Activated naive CD4-positive, alpha-beta T cell treated with anti-CD3 and anti-CD28 coated beads, Interleukin-2, amount 10 ng/mL, durations not matched to agents 7 days and 5 days (primary cell): Measurements from ENCODE around the gene HK2.
"Not testable (repeated sequence)": the region's sequence is repeated elsewhere in the genome, so short reads cannot be mapped to it uniquely, and the experiment has no call there.

Experiments
- CTCF ChIA-PET: fragments of 350-600 bp; sonication (Branson Sonifier 250); formaldehyde crosslinking; loops from one replicate; lab custom pipeline; 2021; ENCODE audit warnings: antibody characterized with exemption; lab: Charles Lee
- DNase-seq: peaks from one replicate; pipeline ENCODE4 v3.0.0-alpha.2; 2020
- H3K27ac Mint-ChIP-seq: one replicate; pipeline ENCODE4 v1.8.0; 2021; ENCODE audit warnings: mild to moderate bottlenecking, moderate library complexity, mixed read lengths
- H3K27me3 Mint-ChIP-seq: one replicate; pipeline ENCODE4 v1.8.0; 2021; ENCODE audit warnings: mild to moderate bottlenecking, mixed read lengths
- H3K36me3 Mint-ChIP-seq: one replicate; pipeline ENCODE4 v1.8.0; 2021; ENCODE audit warnings: mixed read lengths
- H3K4me1 Mint-ChIP-seq: one replicate; pipeline ENCODE4 v1.8.0; 2021; ENCODE audit warnings: mixed read lengths
- H3K4me3 Mint-ChIP-seq: one replicate; pipeline ENCODE4 v1.8.0; 2021; ENCODE audit warnings: mild to moderate bottlenecking, moderate library complexity, mixed read lengths
- H3K9me3 Mint-ChIP-seq: one replicate; pipeline ENCODE4 v1.8.0; 2021; ENCODE audit warnings: mixed read lengths

The HK2 gene

GRCh38 chr2:74883011-74883410 lies 49.1 kb downstream of the HK2 start:
- H3K4me1 Mint-ChIP-seq = peaks cover 3% of the 10 kb centered on the region
- no peak overlapping the region for H3K4me3 Mint-ChIP-seq
- no peak overlapping the region for H3K27ac Mint-ChIP-seq
- no peak for DNase-seq
- H3K9me3 Mint-ChIP-seq = no peaks in the 10 kb centered on the region
- H3K36me3 Mint-ChIP-seq = peaks cover 58% of the 10 kb centered on the region
- no peaks in the 10 kb centered on the region for H3K27me3 Mint-ChIP-seq
- CTCF ChIA-PET = interaction anchor here (0.7 to 1.5 kb wide), 2 partner anchors 119 to 169 kb away, joined by 4 to 5 read pairs; no protein-coding TSS in a partner anchor

DNA sequence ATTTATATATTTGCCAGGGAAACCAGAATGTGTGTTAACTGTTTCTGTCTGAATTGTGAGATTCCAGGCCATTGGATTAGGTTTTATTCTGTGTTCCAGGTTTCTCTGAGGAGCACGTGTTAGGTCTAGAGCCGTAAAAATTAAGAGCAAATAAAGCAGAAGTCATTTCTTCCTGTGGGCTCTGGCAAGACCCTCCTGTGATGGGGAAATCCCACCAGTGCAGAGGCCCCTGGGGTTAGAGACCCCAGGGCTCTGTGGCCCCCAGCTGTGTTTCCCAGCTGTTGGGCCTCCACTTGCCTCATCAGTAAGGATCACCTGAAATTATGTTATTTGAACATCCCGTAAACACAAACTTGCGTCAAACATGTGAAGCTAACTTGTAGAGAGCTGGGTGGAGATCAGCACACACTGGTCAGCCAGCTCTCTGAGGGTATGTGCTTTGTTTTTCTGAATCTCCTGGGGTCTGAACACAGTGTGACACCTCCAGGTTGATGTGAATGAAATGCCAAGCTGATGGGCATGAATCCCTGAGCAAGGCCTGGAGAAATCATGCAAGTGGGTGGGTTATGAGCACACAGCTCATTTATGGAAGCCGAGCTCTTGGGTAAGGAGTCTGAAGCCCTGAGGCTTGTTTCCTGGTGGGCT lies 50.3 kb downstream of the HK2 start:
- no peaks in the 10 kb centered on the region for H3K27me3 Mint-ChIP-seq
- peaks cover 3% of the 10 kb centered on the region for H3K4me1 Mint-ChIP-seq
- no peaks in the 10 kb centered on the region for H3K9me3 Mint-ChIP-seq
- H3K27ac Mint-ChIP-seq = no peak overlapping the region
- CTCF ChIA-PET = interaction anchor here (1.5 kb wide), 1 partner anchor 170 kb away, joined by 5 read pairs; no protein-coding TSS in a partner anchor
- no peak for DNase-seq
- no peak overlapping the region for H3K4me3 Mint-ChIP-seq
- H3K36me3 Mint-ChIP-seq = peaks cover 60% of the 10 kb centered on the region

DNA sequence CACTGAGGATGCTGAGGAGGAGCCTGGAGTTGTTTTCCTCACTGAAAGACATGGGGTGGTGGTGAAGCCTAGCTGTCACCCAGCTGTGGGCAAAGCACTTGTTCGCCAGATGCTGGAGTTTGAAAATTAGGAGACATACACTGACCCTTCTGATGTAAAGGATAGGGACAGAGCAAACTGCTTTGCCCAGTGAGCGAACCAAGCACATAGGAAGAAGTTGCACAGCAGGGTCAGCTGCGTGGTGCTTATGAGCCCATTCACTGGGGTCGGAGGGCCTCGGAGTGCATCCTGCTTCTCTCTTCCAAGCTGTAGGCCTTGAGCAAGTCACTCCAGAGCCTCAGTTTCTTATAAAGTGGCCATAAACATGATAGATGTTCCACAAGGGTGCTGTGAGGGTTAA lies 50.9 kb downstream of the HK2 start:
- Mint-ChIP-seq H3K27me3 (no peaks in the 10 kb centered on the region), H3K9me3 (no peaks in the 10 kb centered on the region), H3K36me3 (peaks cover 60% of the 10 kb centered on the region), H3K4me3 (no peak overlapping the region), H3K4me1 (peaks cover 3% of the 10 kb centered on the region), H3K27ac (no peak overlapping the region)
- CTCF ChIA-PET = interaction anchor here (1.3 kb wide), 1 partner anchor 8 kb away, joined by 3 read pairs; no protein-coding TSS in a partner anchor
- DNase-seq = no peak

- no peaks in the 10 kb centered on the region for H3K9me3 Mint-ChIP-seq
- CTCF ChIA-PET = interaction anchor here (1.3 kb wide), 1 partner anchor 9 kb away, joined by 3 read pairs; no protein-coding TSS in a partner anchor
- peaks cover 58% of the 10 kb centered on the region for H3K36me3 Mint-ChIP-seq
- no peak for DNase-seq
- H3K4me3 Mint-ChIP-seq = no peak overlapping the region
- H3K27ac Mint-ChIP-seq = no peak overlapping the region
- no peaks in the 10 kb centered on the region for H3K27me3 Mint-ChIP-seq
- peaks cover 3% of the 10 kb centered on the region for H3K4me1 Mint-ChIP-seq
These were observed 52.3 kb downstream of the HK2 start for GRCh38 chr2:74886251-74886650.

- no peaks in the 10 kb centered on the region for H3K27me3 Mint-ChIP-seq
- H3K4me1 Mint-ChIP-seq = peaks cover 3% of the 10 kb centered on the region
- H3K4me3 Mint-ChIP-seq = no peak overlapping the region
- DNase-seq = no peak
- H3K9me3 Mint-ChIP-seq = no peaks in the 10 kb centered on the region
- H3K27ac Mint-ChIP-seq = no peak overlapping the region
- H3K36me3 Mint-ChIP-seq = peaks cover 62% of the 10 kb centered on the region
- CTCF ChIA-PET = no interaction called here
These were observed 52.9 kb downstream of the HK2 start for GRCh38 chr2:74886811-74887210.

GRCh38 chr2:74887445-74887951 lies 53.6 kb downstream of the HK2 start:
- Mint-ChIP-seq H3K36me3 (peaks cover 64% of the 10 kb centered on the region), H3K4me3 (no peak overlapping the region), H3K4me1 (peaks cover 3% of the 10 kb centered on the region), H3K9me3 (no peaks in the 10 kb centered on the region), H3K27ac (peak overlapping the region; percentile 62), H3K27me3 (no peaks in the 10 kb centered on the region)
- no peak for DNase-seq
- CTCF ChIA-PET = no interaction called here

GRCh38 chr2:74887960-74888700 lies 54.2 kb downstream of the HK2 start:
- no peak overlapping the region for H3K4me3 Mint-ChIP-seq
- CTCF ChIA-PET = interaction anchor here (1.0 kb wide), 1 partner anchor 16 kb away, joined by 3 read pairs; no protein-coding TSS in a partner anchor
- H3K27me3 Mint-ChIP-seq = no peaks in the 10 kb centered on the region
- peak overlapping the region; percentile 62 for H3K27ac Mint-ChIP-seq
- DNase-seq = no peak
- peaks cover 3% of the 10 kb centered on the region for H3K4me1 Mint-ChIP-seq
- no peaks in the 10 kb centered on the region for H3K9me3 Mint-ChIP-seq
- peaks cover 60% of the 10 kb centered on the region for H3K36me3 Mint-ChIP-seq

DNA sequence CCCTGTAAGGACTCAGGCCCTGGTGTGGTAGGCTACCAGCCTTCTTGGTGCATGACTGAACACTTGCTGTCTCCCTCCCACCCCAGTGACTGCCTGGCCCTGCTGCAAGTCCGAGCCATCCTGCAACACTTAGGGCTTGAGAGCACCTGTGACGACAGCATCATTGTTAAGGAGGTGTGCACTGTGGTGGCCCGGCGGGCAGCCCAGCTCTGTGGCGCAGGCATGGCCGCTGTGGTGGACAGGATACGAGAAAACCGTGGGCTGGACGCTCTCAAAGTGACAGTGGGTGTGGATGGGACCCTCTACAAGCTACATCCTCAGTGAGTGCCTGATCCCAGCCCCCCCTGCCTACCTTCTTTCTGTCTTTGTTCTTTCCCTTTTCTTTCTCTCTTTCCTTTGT lies 55.2 kb downstream of the HK2 start:
- Mint-ChIP-seq H3K27me3 (no peaks in the 10 kb centered on the region), H3K9me3 (no peaks in the 10 kb centered on the region), H3K27ac (no peak overlapping the region), H3K4me1 (peaks cover 3% of the 10 kb centered on the region), H3K4me3 (no peak overlapping the region), H3K36me3 (peaks cover 64% of the 10 kb centered on the region)
- no peak for DNase-seq
- CTCF ChIA-PET = interaction anchor here (1.0 kb wide), 1 partner anchor 17 kb away, joined by 3 read pairs; no protein-coding TSS in a partner anchor

- Mint-ChIP-seq H3K36me3 (peaks cover 64% of the 10 kb centered on the region), H3K4me3 (no peak overlapping the region), H3K27ac (no peak overlapping the region), H3K4me1 (no peaks in the 10 kb centered on the region), H3K27me3 (no peaks in the 10 kb centered on the region), H3K9me3 (peaks cover 7% of the 10 kb centered on the region)
- DNase-seq = no peak
- CTCF ChIA-PET = interaction anchor here (0.6 kb wide), 1 partner anchor 348 kb away, joined by 3 read pairs; no protein-coding TSS in a partner anchor
These were observed 56.8 kb downstream of the HK2 start for GRCh38 chr2:74890711-74891110.

DNA sequence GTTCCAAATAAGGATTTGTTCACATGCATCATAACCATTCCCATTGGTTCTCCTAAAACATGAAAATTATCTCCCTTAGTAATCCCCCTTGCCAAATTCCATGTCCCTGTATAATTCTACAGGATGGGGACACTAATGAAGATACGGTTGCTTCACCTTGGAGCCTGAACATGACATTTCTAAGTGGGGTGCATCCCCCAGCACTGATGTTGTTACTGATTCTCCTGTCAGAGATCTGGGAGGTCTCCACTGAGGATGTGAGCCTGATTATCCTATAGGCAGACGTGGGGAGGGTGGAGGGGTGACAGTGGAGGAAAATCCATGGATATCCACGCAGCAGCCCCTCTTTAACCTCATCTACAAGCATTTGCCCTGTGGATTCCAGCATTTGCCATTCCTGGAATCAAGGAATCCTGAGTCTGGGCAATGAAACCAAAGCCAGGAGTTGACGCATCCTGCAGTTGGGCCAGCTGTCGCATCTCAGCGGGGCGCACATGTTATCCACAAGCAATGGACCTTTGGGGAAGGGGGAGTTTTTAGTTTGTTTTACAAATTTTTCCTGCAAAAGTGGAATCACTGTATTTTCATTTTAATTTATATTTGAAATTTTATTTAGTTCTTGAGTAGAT lies 57.3 kb downstream of the HK2 start:
- H3K4me3 Mint-ChIP-seq = no peak overlapping the region
- CTCF ChIA-PET = no interaction called here
- no peak overlapping the region for H3K27ac Mint-ChIP-seq
- H3K9me3 Mint-ChIP-seq = peaks cover 7% of the 10 kb centered on the region
- H3K27me3 Mint-ChIP-seq = no peaks in the 10 kb centered on the region
- no peaks in the 10 kb centered on the region for H3K4me1 Mint-ChIP-seq
- H3K36me3 Mint-ChIP-seq = peaks cover 66% of the 10 kb centered on the region
- DNase-seq = no peak

- not testable (repeated sequence) for H3K9me3 Mint-ChIP-seq
These were observed 57.9 kb downstream of the HK2 start for GRCh38 chr2:74891816-74892215.

GRCh38 chr2:74892609-74893008 lies 58.7 kb downstream of the HK2 start:
- peaks cover 57% of the 10 kb centered on the region for H3K36me3 Mint-ChIP-seq
- no peak overlapping the region for H3K4me3 Mint-ChIP-seq
- H3K9me3 Mint-ChIP-seq = peaks cover 7% of the 10 kb centered on the region
- H3K27ac Mint-ChIP-seq = no peak overlapping the region
- DNase-seq = no peak
- CTCF ChIA-PET = interaction anchor here (0.6 kb wide), 1 partner anchor 104 kb away, joined by 4 read pairs; no protein-coding TSS in a partner anchor
- no peaks in the 10 kb centered on the region for H3K27me3 Mint-ChIP-seq
- H3K4me1 Mint-ChIP-seq = no peaks in the 10 kb centered on the region

More at GRCh38 chr2:74891816-74892215, 57.9 kb downstream of the HK2 start:
- peaks cover 61% of the 10 kb centered on the region for H3K36me3 Mint-ChIP-seq
- H3K4me3 Mint-ChIP-seq, CTCF ChIA-PET, H3K4me1 Mint-ChIP-seq, H3K27me3 Mint-ChIP-seq, DNase-seq, H3K27ac Mint-ChIP-seq: not testable (repeated sequence)

DNA sequence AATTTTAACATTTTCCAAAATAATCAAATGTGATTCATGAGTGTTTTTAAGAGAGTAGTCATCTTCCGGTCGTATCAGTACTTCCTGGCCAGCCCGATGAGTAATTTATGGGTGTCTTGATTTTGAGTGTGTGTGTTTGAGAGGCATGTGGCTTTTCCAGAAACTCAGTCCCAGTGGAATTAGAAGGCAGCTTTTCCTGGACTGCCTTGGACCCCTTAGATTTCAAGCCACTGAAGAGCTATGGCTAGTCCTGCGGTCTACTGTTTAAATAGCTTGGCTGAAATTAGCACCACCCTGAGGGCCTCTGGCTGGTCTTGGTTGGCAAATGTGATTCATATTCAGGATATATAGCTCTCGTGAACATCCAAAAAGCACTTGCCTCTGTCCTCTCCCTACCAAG lies 59.4 kb downstream of the HK2 start:
- peaks cover 52% of the 10 kb centered on the region for H3K36me3 Mint-ChIP-seq
- no peak overlapping the region for H3K27ac Mint-ChIP-seq
- H3K4me1 Mint-ChIP-seq = no peaks in the 10 kb centered on the region
- CTCF ChIA-PET = no interaction called here
- DNase-seq = no peak
- peaks cover 7% of the 10 kb centered on the region for H3K9me3 Mint-ChIP-seq
- H3K27me3 Mint-ChIP-seq = no peaks in the 10 kb centered on the region
- no peak overlapping the region for H3K4me3 Mint-ChIP-seq
